WTC11 (cell line): ENCODE measurements around the gene ZBTB20. TPM values are rescaled to one million over a fixed set of nuclear protein-coding genes. Genes with fewer than 3 reads are reported as not detected.

Experiments
- ATAC-seq: fragments of 200-7000 bp; cut with Tn5 transposase; 2 replicates; pipeline ENCODE4 v1.10.0; 2021; ENCODE audit warnings: mild to moderate bottlenecking, moderate library complexity
- CTCF ChIA-PET: fragments of 300-600 bp; sonication (Branson Sonifier 250); formaldehyde crosslinking; loops from one replicate; lab custom pipeline; 2021; ENCODE audit warnings: antibody characterized with exemption; lab: Charles Lee
- POLR2A ChIA-PET: fragments of 350-600 bp; sonication (Branson Sonifier 250); formaldehyde crosslinking; loops from one replicate; lab custom pipeline; 2021; ENCODE audit warnings: antibody characterized with exemption; lab: Charles Lee
- DNase-seq: peaks from one replicate; pipeline ENCODE4 v3.0.0; 2021; ENCODE audit warnings: low spot score
- H3K27ac Mint-ChIP-seq: 2 replicates; pipeline ENCODE4 v1.8.0; 2021; ENCODE audit warnings: mixed read lengths
- H3K27me3 Mint-ChIP-seq: 2 replicates; pipeline ENCODE4 v1.8.0; 2021; ENCODE audit warnings: low read depth, mild to moderate bottlenecking, moderate library complexity, mixed read lengths
- H3K36me3 Mint-ChIP-seq: 2 replicates; pipeline ENCODE4 v1.8.0; 2021; ENCODE audit warnings: mixed read lengths
- H3K4me1 Mint-ChIP-seq: 2 replicates; pipeline ENCODE4 v1.8.0; 2022; ENCODE audit warnings: mixed read lengths
- H3K4me3 Mint-ChIP-seq: 2 replicates; pipeline ENCODE4 v1.8.0; 2021; ENCODE audit warnings: mild to moderate bottlenecking, moderate library complexity, mixed read lengths
- H3K9me3 Mint-ChIP-seq: 2 replicates; pipeline ENCODE4 v1.8.0; 2021; ENCODE audit warnings: mixed read lengths
- CBFB ChIP-seq: sonication (generic); formaldehyde crosslinking; IDR thresholded peaks from 2 replicates; pipeline ENCODE4 v1.8.1; 2022; ENCODE audit warnings: mild to moderate bottlenecking, low read depth, missing genetic modification reagents
- EMX1 ChIP-seq: fragments of 250-450 bp; sonication (Bioruptor Pico); IDR thresholded peaks from 2 replicates; pipeline ENCODE4 v1.8.0; 2021; ENCODE audit warnings: mild to moderate bottlenecking
- NR2C2 ChIP-seq: sonication (generic); formaldehyde crosslinking; IDR thresholded peaks from 2 replicates; pipeline ENCODE4 v1.8.0; 2022; ENCODE audit warnings: mild to moderate bottlenecking, missing genetic modification reagents
- PRRX2 ChIP-seq: fragments of 250-450 bp; sonication (Bioruptor Pico); IDR thresholded peaks from 2 replicates; pipeline ENCODE4 v1.8.0; 2021; ENCODE audit warnings: mild to moderate bottlenecking
- SOX15 ChIP-seq: fragments of 250-450 bp; sonication (Bioruptor Pico); IDR thresholded peaks from 2 replicates; pipeline ENCODE4 v1.9.0; 2021; ENCODE audit warnings: mild to moderate bottlenecking
- TEAD4 ChIP-seq: sonication (generic); formaldehyde crosslinking; IDR thresholded peaks from 2 replicates; pipeline ENCODE4 v1.8.0; 2022; ENCODE audit warnings: mild to moderate bottlenecking, missing genetic modification reagents
- USF2 ChIP-seq: sonication (generic); formaldehyde crosslinking; IDR thresholded peaks from 2 replicates; pipeline ENCODE4 v1.8.1; 2023; ENCODE audit warnings: mild to moderate bottlenecking, missing genetic modification reagents, moderate library complexity
- ZNF121 ChIP-seq: sonication (generic); formaldehyde crosslinking; IDR thresholded peaks from 2 replicates; pipeline ENCODE4 v1.8.0; 2023; ENCODE audit warnings: missing genetic modification reagents
- ZNF219 ChIP-seq: sonication (generic); formaldehyde crosslinking; IDR thresholded peaks from 2 replicates; pipeline ENCODE4 v1.8.0; 2023; ENCODE audit warnings: missing genetic modification reagents, mild to moderate bottlenecking, borderline replicate concordance
- ZNF281 ChIP-seq: sonication (generic); formaldehyde crosslinking; IDR thresholded peaks from 2 replicates; pipeline ENCODE4 v1.8.0; 2023; ENCODE audit warnings: mild to moderate bottlenecking, missing genetic modification reagents
- ZNF416 ChIP-seq: fragments of 250-450 bp; sonication (Bioruptor Pico); IDR thresholded peaks from 2 replicates; pipeline ENCODE4 v1.9.0; 2021; ENCODE audit warnings: mild to moderate bottlenecking, inconsistent platforms
- ZNF423 ChIP-seq: fragments of 250-450 bp; sonication (Bioruptor Pico); IDR thresholded peaks from 2 replicates; pipeline ENCODE4 v2.1.2; 2022; ENCODE audit warnings: mild to moderate bottlenecking, moderate library complexity
- total RNA-seq: library from RNA; stranded (reverse); gene quantifications from 3 replicates; pipeline ENCODE4 v1.2.3, GENCODE V29; 2021
- TF ChIP-seq, protein P1 (sequence below): fragments of 250-450 bp; sonication (Bioruptor Pico); IDR thresholded peaks from 2 replicates; pipeline ENCODE4 v1.9.0; 2021; ENCODE audit warnings: mild to moderate bottlenecking
- TF ChIP-seq, protein P2 (sequence below): sonication (generic); formaldehyde crosslinking; conservative IDR thresholded peaks from 2 replicates; pipeline ENCODE4 v1.8.1; 2022; ENCODE audit warnings: mild to moderate bottlenecking, missing genetic modification reagents
- TF ChIP-seq, protein P3 (sequence below): sonication (generic); formaldehyde crosslinking; IDR thresholded peaks from 2 replicates; pipeline ENCODE4 v1.8.1; 2022; ENCODE audit warnings: mild to moderate bottlenecking, missing genetic modification reagents, moderate library complexity, borderline replicate concordance
- TF ChIP-seq, protein P4 (sequence below): sonication (generic); formaldehyde crosslinking; IDR thresholded peaks from 2 replicates; pipeline ENCODE4 v1.8.0; 2022; ENCODE audit warnings: mild to moderate bottlenecking, missing genetic modification reagents
- TF ChIP-seq, protein P5 (sequence below): sonication (generic); formaldehyde crosslinking; IDR thresholded peaks from 2 replicates; pipeline ENCODE4 v1.8.1; 2022; ENCODE audit warnings: mild to moderate bottlenecking, moderate library complexity, missing genetic modification reagents
- TF ChIP-seq, protein P6 (sequence below): fragments of 250-450 bp; sonication (Bioruptor Pico); conservative IDR thresholded peaks from 2 replicates; pipeline ENCODE4 v1.9.0; 2021; ENCODE audit warnings: mild to moderate bottlenecking
- TF ChIP-seq, protein P7 (sequence below): sonication (generic); formaldehyde crosslinking; IDR thresholded peaks from 2 replicates; pipeline ENCODE4 v1.8.0; 2022; ENCODE audit warnings: mild to moderate bottlenecking, missing genetic modification reagents
- TF ChIP-seq, protein P8 (sequence below): sonication (generic); formaldehyde crosslinking; IDR thresholded peaks from 2 replicates; pipeline ENCODE4 v1.8.1; 2022; ENCODE audit warnings: low read depth, missing genetic modification reagents, borderline replicate concordance

Gene ZBTB20
- total RNA-seq, 1 experiment from 2014 or later: 1.5 TPM

GRCh38 chr3:115082260-115082659, 64.8 kb downstream of the ZBTB20 start (continued):
- TF ChIP-seq ZNF281 (CRISPR knock-in tag) (no peak), EMX1 (CRISPR knock-in tag) (no peak)

GRCh38 chr3:115081444-115081843, 65.6 kb downstream of the ZBTB20 start:
- no peak overlapping the region for H3K27ac Mint-ChIP-seq
- ChIA-PET POLR2A (no interaction called here), CTCF (interaction anchor here (1.0 to 1.5 kb wide), 2 partner anchors 39 to 703 kb away, joined by 3 read pairs; no protein-coding TSS in a partner anchor)
- TF ChIP-seq ZNF416 (CRISPR knock-in tag) (no peak), NR2C2 (CRISPR knock-in tag) (no peak), PRRX2 (no peak), USF2 (CRISPR knock-in tag) (no peak), CBFB (CRISPR knock-in tag) (no peak)
- TF ChIP-seq, protein P1, sequence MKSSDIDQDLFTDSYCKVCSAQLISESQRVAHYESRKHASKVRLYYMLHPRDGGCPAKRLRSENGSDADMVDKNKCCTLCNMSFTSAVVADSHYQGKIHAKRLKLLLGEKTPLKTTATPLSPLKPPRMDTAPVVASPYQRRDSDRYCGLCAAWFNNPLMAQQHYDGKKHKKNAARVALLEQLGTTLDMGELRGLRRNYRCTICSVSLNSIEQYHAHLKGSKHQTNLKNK (CRISPR knock-in tag): no peak
- TF ChIP-seq, protein P2, sequence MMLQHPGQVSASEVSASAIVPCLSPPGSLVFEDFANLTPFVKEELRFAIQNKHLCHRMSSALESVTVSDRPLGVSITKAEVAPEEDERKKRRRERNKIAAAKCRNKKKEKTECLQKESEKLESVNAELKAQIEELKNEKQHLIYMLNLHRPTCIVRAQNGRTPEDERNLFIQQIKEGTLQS (CRISPR knock-in tag): no peak
- TF ChIP-seq, protein P3, sequence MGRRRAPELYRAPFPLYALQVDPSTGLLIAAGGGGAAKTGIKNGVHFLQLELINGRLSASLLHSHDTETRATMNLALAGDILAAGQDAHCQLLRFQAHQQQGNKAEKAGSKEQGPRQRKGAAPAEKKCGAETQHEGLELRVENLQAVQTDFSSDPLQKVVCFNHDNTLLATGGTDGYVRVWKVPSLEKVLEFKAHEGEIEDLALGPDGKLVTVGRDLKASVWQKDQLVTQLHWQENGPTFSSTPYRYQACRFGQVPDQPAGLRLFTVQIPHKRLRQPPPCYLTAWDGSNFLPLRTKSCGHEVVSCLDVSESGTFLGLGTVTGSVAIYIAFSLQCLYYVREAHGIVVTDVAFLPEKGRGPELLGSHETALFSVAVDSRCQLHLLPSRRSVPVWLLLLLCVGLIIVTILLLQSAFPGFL (CRISPR knock-in tag): no peak
- ATAC-seq: no peak
- H3K4me3 Mint-ChIP-seq: no peak overlapping the region
- H3K4me1 Mint-ChIP-seq: no peaks in the 10 kb centered on the region; the same call in 1 of the 2 replicates
- H3K9me3 Mint-ChIP-seq: no peaks in the 10 kb centered on the region
- no peaks in the 10 kb centered on the region for H3K27me3 Mint-ChIP-seq
- DNase-seq: no peak
- H3K36me3 Mint-ChIP-seq: no peaks in the 10 kb centered on the region

GRCh38 chr3:115077501-115078250, 69.4 kb downstream of the ZBTB20 start:
- Mint-ChIP-seq H3K27ac (no peak overlapping the region), H3K9me3 (no peaks in the 10 kb centered on the region), H3K27me3 (no peaks in the 10 kb centered on the region), H3K4me3 (no peak overlapping the region), H3K4me1 (no peaks in the 10 kb centered on the region), H3K36me3 (no peaks in the 10 kb centered on the region)
- POLR2A ChIA-PET: no interaction called here
- CTCF ChIA-PET: no interaction called here
- ATAC-seq: no peak
- no peak for DNase-seq
- TF ChIP-seq, protein P4, sequence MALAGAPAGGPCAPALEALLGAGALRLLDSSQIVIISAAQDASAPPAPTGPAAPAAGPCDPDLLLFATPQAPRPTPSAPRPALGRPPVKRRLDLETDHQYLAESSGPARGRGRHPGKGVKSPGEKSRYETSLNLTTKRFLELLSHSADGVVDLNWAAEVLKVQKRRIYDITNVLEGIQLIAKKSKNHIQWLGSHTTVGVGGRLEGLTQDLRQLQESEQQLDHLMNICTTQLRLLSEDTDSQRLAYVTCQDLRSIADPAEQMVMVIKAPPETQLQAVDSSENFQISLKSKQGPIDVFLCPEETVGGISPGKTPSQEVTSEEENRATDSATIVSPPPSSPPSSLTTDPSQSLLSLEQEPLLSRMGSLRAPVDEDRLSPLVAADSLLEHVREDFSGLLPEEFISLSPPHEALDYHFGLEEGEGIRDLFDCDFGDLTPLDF: no peak
- TF ChIP-seq, protein P5, sequence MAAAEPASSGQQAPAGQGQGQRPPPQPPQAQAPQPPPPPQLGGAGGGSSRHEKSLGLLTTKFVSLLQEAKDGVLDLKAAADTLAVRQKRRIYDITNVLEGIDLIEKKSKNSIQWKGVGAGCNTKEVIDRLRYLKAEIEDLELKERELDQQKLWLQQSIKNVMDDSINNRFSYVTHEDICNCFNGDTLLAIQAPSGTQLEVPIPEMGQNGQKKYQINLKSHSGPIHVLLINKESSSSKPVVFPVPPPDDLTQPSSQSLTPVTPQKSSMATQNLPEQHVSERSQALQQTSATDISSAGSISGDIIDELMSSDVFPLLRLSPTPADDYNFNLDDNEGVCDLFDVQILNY: no peak
- TF ChIP-seq, protein P6, sequence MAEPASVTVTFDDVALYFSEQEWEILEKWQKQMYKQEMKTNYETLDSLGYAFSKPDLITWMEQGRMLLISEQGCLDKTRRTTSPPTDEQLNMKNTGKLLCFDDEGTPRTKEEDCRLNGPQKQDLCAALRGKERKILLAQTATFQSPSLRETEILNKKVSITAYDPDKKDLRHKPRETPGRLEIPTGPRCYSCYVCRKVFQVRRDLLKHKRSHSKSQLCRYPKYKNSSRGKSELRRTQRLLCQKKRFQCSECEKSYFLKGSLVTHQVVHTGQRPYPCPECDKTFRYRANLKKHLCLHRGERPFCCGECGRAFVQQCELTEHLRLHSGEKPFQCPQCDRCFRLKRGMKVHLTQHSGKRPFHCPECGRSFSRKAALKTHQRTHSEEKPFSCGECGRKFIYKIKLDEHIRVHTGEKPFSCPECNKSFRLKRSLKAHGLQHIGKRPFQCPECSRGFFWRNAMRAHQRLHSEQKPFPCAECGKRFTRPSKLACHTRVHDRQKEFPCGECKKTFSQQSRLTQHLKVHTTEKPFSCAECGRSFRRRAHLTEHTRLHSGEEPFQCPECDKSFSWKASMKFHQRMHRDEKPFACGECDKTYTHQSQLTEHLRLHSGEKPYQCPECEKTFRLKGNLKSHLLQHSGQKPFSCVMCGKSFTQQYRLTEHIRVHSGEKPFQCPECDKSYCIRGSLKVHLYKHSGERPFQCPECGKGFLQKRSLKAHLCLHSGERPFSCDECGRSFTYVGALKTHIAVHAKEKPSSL (CRISPR knock-in tag): no peak
- no peak for TF ChIP-seq ZNF423 (CRISPR knock-in tag)
- TF ChIP-seq TEAD4 (CRISPR knock-in tag): no peak
- TF ChIP-seq ZNF121 (CRISPR knock-in tag): no peak
- TF ChIP-seq SOX15: no peak
- TF ChIP-seq, protein P7, sequence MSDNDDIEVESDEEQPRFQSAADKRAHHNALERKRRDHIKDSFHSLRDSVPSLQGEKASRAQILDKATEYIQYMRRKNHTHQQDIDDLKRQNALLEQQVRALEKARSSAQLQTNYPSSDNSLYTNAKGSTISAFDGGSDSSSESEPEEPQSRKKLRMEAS (CRISPR knock-in tag): no peak
- TF ChIP-seq, protein P8, sequence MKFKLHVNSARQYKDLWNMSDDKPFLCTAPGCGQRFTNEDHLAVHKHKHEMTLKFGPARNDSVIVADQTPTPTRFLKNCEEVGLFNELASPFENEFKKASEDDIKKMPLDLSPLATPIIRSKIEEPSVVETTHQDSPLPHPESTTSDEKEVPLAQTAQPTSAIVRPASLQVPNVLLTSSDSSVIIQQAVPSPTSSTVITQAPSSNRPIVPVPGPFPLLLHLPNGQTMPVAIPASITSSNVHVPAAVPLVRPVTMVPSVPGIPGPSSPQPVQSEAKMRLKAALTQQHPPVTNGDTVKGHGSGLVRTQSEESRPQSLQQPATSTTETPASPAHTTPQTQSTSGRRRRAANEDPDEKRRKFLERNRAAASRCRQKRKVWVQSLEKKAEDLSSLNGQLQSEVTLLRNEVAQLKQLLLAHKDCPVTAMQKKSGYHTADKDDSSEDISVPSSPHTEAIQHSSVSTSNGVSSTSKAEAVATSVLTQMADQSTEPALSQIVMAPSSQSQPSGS (CRISPR knock-in tag): no peak
- TF ChIP-seq ZNF219 (CRISPR knock-in tag): no peak
